Skin epidermis (tissue), 12 donors: ENCODE results near the gene FMN2.

ENCODE experiments used
- H3K27ac ChIP-seq, 21 experiments: fragments of 200-600 bp; sonication (generic) in 11 of 21; one replicate each; pipeline ENCODE4 v1.5.0; 2020; ENCODE audit warnings: mild to moderate bottlenecking in 3 of 21, inconsistent platforms in 2 of 21, moderate library complexity in 2 of 21
- H3K4me3 ChIP-seq, 7 experiments: fragments of 200-600 bp; sonication (generic) in 2 of 7; one replicate each; pipeline ENCODE4 v1.5.0; 2020; ENCODE audit warnings: inconsistent platforms in 2 of 7, mild to moderate bottlenecking in 2 of 7, moderate library complexity in 1 of 7

Gene FMN2

DNA sequence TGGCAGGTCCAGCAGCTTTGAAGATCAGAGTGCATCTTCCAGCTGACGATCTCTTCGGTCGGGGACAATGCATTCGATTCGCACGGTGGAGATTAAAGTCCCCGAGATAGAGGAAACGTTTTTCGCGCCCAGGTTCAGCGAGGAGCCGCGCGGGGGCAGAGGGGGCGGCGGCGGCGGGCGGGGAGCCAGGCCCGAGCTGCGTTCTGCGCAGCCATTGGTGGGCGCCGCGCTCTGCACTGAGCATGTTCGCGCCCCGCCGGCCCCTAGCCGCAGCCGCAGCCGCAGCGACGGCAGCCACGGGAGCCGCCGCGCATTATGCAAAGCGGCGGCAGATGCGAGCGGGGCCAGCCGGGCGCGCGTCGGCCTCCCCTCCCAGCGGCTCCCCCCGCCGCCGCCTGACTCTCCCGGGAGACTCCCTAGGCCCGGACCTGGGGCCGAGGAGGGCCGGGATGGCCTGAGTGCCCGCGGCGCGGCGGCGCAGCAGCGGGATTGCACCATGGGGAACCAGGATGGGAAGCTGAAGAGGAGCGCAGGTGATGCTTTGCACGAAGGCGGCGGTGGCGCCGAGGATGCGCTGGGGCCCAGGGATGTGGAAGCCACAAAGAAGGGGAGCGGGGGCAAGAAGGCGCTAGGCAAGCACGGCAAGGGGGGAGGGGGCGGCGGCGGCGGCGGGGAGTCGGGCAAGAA lies at the start of gene FMN2:
Gene FMN2 (plus strand): TSS at position 270 of the 687 bp plus-strand sequence. CDS start 227 bp downstream, at position 497.
- no peak within 1 kb of the TSS for H3K27ac ChIP-seq

DNA sequence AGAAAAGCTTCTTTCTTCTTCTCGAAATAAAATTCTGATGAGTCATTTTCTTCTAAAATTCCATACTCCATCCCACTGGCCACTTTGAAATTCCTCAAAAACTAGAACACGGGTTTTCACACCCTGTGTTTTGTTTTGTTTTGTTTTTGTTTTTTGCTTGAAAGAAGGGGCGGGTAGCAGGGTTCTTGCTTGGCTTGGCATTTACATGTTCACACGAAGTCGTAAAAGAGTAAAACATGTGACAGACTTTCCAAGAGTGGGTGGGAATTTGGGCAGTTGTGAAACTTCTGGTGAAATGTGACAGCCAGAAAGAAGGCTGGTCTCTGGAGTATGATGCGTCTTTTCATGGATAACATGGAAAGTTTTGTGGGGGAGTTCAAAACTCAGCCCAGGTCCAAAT lies 47.1 kb upstream of the FMN2 start:
- Histone ChIP-seq H3K4me3 (no peak overlapping the region), H3K27ac (no peak overlapping the region)

More for the DNA sequence above, at the start of gene FMN2:
- peak within 1 kb of the TSS in 3 of 7 experiments; percentile 1 to 17 (median 13) for H3K4me3 ChIP-seq

DNA sequence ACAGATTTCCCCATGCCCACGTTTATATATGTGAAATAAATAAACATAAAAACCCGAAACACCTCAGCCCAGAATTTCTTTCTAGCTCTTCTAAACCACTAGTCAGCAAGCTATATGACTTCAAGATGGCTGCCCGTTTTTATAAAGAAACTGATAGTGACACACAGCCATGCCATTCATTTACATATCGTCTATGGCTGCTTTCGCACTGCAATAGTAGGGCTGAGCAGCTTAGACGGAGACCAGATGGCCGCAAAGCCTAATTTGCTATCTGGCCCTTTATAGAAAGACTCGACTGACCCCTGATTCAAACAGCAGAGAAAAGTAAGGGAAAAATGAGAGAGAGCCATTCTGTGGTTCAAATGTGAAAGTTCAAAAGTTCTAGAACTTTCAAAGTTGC lies 45.7 kb upstream of the FMN2 start:
- H3K27ac ChIP-seq: no peak overlapping the region
- H3K4me3 ChIP-seq: no peak overlapping the region

DNA sequence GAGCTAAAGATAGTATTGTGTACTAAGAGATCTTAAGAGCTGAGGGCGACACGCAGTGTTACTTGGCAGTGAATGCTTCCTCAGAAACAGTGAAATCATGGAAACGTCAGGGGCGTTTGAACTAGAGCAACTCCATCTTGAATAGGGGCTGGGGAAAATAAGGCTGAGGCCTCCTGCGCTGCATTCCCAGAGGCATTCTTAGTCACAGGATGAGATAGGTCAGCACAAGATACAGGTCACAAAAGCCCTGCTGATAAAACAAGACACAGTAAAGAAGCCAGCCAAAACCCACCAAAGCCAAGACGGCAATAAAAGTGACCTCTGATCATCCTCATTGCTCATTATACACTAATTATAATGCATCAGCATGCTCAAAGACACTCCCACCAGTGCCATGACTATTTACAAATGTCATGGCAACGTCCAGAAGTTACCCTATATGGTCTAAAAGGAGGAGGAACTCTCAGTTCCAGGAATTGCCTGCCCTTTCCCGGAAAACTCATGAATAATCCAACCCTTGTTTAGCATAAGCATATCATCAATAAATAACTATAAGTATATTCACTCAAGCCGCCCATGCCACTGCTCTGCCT lies 37.5 kb upstream of the FMN2 start:
- H3K27ac ChIP-seq: no peak overlapping the region
- H3K4me3 ChIP-seq: no peak overlapping the region

DNA sequence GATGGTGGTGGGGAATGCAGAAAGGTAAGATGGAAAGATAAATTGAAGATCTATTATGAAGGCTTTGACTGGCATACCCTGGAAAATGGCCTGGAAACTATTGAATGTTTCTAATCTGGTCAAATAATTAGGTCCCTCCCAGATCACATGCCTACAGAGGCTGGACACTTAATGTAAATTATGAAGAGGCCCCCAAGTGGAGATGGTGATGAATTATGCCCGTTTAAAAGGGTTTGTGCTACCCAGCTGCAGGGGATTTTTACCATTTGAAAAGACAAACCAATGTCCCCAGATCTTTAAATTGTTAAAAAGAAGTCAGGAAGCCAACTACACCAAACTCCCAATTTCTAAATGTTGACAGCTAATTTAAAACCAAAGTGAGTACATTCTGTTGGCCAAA lies 35.7 kb upstream of the FMN2 start:
- no peak overlapping the region for H3K27ac ChIP-seq
- no peak overlapping the region for H3K4me3 ChIP-seq

DNA sequence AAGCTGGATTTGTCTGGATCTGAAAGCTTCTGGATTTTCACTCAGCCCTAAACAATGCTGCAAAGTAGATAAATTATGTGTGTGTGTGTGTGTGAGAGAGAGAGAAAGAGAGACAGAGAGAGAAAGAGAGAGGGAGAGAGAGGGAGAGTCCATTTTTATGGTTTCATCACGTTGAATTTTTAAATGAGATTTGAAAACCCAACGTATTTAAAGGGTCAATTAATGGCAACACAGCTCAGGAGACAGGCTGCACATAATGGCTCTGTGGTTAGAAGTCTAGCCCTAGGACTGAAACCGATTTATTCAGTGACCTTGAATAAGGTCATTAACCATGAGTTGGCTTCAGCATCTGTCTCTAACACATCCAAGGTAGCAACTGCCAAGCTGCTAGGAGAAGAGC lies 35.3 kb upstream of the FMN2 start:
- no peak overlapping the region for H3K27ac ChIP-seq
- H3K4me3 ChIP-seq: no peak overlapping the region

DNA sequence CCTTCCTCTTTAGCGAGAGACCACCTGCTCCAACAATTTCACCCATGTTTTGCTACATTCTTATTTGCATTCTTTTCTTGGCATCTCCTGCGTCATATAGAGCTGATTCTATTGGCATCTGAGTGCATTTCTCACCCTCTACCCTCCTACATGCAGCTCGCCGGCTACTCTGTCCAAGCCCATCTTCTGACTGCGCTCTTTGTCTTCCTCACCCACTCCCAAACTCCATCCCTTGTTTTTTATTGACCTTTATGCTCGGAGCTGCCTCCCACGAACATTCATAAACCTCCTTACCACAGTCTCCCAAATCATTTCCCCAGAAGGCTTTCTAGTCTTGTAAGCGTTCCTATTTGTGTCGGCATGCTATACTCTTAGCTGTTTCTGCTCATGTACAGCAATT lies 33.6 kb upstream of the FMN2 start:
- H3K27ac ChIP-seq: no peak overlapping the region
- H3K4me3 ChIP-seq: no peak overlapping the region

DNA sequence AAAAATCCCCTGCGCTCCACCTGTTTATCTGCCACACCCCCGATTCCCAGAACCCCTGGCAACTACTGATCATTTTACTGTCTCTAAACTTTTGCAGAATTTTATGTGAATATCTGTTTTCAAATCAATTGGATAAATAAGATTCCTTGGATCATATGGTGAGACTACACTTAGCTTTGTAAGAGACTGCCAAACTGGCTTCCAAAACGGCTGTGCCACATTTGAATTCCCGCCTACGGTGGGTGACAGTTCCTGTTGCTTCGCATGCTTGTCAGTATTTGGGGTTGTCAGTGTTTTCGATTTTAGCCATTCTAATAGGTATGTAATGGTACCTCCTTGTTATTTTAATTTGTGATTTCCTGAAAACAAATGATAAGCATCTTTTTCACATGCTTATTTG lies 22.7 kb upstream of the FMN2 start:
- no peak overlapping the region for H3K4me3 ChIP-seq
- no peak overlapping the region for H3K27ac ChIP-seq

DNA sequence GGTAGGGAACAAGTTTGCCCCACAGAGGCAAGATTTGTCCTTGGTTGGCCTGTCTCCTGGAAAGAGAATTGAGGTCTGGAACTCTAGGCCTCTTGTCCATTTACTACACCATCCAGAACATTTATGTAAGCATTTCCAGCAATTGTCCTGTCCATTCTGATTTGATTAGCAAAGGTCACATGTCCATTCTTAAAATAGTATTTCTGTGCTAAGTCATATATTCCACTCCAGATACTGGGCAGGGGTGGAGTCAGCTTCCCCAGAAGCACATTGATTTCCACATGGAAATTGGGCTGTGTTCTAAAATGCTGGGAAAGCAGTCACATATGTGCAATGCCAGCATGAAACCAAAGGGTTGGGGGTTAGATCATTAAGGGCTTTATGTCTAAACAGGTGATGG lies 21.5 kb upstream of the FMN2 start:
- Histone ChIP-seq H3K4me3 (no peak overlapping the region), H3K27ac (no peak overlapping the region)

DNA sequence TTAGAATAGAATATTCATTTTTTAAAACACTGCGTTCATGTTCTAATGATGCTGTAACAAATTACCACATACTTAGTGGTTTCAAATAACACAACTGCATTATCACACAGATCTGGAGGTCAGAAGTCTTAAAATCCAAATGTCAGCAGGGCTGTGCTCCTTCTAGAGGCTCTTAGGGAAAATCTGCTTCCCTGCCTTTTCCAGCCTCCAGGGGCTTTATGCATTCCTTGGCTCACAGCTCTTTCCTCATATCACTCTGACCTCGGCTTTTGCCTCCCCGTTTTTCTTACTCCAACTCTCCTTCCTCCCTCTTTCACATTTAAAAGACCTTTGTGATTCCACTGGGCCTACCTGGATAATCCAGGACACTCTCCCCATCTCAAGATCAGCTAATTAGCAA lies 18.6 kb upstream of the FMN2 start:
- H3K4me3 ChIP-seq: no peak overlapping the region
- no peak overlapping the region for H3K27ac ChIP-seq

DNA sequence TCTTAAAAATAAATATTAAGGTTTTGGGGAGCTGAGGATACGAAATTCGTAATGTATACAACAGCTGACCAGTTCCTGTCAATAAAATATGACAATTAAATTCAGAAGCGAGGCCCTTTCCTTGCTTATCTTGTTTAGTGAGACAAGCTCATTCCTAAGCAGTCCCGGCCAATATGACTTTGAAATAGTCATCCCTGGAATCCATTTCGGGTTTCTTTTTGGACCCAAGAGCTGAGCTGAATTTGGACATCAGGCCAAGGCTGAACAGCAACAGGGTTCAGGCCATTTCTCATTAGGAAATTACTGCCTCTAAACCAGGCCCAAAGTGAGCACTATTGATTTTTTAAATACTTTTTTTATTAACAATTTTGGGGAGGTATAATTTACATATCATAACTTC lies 17.3 kb upstream of the FMN2 start:
- Histone ChIP-seq H3K4me3 (no peak overlapping the region), H3K27ac (no peak overlapping the region)

DNA sequence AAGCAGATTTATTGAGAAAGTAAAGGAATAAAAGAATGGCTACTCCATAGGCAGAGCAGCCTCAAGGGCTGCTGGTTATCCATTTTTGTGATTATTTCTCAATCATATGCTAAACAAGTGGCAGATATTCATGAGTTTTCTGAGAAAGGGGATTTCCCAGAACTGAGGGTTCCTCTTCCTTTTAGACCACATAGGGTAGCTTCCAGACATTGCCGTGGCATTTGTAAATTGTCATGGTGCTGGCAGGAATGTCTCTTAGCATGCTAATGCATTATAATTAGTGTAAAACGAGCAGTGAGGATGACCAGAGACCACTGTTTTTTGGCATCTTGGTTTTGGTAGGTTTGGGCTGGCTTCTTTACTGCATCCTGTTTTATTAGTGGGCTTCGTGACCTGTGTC lies 16.8 kb upstream of the FMN2 start:
- Histone ChIP-seq H3K4me3 (no peak overlapping the region), H3K27ac (no peak overlapping the region)

DNA sequence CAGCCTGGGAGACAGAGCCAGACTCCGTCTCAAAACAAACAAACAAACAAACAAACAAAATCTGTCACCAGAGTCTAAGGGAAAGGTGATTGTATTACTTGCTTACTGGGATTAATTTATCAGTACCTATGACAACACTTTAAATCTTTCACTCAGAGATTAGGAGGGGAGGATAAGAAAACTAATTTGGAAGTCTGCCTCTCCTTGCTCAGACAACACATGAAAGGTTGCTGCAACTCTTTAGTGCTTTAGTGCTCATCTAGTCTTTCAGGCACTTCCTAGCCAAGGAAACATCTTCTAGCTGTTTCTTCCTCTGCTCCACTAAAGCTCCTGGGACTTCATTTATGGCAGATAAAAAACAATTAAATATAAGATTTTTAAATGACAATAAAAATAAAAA lies 7.3 kb upstream of the FMN2 start:
- no peak overlapping the region for H3K4me3 ChIP-seq

DNA sequence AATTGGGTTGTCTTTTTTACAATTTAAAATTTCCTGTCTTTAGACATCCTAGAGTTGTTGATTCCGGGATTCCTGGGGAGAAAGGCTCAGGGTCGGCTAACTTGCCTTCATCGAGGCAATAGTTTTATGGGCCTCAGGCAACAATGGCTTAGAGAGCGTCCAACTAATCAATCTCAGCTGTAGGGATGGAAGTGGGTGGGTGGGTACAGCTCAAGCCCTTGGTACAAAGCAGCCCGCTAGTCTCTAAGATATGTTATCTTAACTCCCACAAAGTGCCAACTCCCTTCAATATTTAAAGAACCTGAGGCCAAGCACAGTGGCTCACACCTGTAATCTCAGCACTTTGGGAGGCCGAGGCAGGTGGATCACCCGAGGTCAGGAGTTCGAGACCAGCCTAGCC lies 6.9 kb upstream of the FMN2 start:
- no peak overlapping the region for H3K4me3 ChIP-seq
- no peak overlapping the region for H3K27ac ChIP-seq

More for the DNA sequence above, 7.3 kb upstream of the FMN2 start:
- no peak overlapping the region for H3K27ac ChIP-seq

DNA sequence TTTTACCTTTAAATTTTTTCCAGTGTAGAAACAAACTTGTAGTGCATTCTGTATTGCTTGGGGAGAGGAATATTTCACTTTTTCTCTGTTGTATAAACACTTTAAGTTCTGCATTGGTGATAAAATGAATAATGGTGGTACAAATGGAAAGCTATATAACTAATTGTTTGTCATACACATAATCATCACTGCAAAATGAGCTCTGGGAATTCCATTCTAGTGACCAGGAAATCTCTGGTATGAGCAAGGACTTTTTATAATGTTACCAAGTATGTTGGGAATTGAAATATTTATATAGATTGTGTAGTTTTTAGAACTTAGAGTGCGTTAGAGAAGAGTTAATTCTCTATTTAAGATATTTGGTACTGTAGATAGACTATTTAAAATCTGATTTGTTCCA lies 5.0 kb upstream of the FMN2 start:
- Histone ChIP-seq H3K4me3 (no peak overlapping the region), H3K27ac (no peak overlapping the region)

DNA sequence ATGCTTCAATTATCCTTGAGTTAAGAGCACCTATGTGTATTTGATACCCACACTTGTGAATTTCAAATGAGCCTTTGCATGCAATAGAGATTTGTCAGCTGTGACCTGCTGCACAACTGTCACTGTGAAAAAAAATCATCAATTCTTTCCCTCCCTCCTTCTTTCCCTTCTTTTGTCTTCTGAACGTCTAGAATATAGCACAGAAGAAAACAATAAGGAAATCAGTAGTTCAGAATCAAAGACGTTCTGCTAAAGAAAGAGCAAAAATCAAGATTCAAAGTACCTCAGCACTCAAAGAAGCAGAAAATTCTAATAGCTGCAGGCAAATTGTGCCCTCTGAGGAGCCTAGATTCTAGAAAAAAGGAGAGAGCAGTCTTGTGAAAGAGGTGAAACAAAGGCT lies 1.7 kb upstream of the FMN2 start:
- Histone ChIP-seq H3K27ac (no peak overlapping the region), H3K4me3 (no peak overlapping the region)

DNA sequence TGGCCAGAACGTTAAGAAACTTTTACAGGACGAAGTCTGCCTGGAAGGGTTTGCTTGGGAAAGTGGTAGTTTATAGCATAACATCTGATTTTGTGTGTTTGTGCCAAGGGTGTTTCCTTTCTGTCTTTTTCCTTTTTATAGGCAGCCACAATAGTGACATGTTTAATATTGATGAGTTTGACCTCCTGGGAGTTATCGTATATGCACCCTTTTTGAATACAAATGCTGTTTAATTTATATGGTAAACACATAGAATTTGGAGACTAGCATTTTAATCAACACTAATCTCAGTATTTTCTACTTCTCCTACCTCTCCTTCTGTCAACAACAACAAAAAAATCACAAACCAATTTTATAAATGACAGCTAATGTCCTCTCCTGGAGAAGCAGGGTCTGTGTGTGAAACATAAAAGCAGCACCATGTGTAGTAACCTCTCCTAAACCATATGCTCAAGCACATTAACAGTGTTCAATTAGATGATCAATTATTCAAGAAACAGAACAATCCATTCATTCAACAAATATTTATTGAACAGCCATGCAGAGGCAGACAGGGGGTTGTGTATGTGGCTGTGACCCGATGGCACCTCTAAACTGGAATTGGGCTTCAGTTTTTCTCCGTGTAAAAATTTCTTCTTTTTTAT lies 604 bp upstream of the FMN2 start:
- Histone ChIP-seq H3K27ac (no peak overlapping the region), H3K4me3 (no peak overlapping the region)

DNA sequence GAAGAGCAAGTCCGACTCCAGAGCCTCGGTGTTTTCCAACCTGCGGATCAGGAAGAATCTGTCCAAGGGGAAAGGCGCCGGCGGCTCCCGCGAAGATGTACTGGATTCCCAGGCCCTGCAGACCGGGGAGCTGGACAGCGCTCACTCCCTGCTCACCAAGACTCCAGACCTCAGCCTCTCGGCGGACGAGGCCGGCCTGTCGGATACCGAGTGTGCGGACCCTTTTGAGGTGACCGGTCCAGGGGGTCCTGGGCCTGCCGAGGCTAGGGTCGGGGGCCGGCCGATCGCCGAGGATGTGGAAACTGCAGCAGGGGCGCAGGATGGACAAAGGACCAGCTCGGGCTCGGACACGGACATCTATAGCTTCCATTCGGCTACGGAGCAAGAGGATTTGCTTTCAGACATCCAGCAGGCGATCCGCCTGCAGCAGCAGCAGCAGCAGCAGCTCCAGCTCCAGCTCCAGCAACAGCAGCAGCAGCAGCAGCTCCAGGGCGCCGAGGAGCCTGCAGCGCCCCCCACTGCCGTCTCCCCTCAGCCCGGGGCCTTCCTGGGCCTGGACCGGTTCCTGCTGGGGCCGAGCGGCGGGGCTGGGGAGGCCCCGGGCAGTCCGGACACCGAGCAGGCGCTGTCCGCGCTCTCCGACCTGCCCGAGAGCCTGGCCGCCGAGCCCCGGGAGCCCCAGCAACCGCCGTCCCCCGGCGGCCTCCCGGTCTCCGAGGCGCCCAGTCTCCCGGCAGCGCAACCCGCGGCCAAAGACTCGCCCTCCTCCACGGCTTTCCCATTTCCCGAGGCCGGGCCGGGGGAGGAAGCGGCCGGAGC lies 827 bp downstream of the FMN2 start:
- Histone ChIP-seq H3K4me3 (peak overlapping the region in 3 of 7 experiments; percentile 1 to 6 (median 5)), H3K27ac (no peak overlapping the region)

DNA sequence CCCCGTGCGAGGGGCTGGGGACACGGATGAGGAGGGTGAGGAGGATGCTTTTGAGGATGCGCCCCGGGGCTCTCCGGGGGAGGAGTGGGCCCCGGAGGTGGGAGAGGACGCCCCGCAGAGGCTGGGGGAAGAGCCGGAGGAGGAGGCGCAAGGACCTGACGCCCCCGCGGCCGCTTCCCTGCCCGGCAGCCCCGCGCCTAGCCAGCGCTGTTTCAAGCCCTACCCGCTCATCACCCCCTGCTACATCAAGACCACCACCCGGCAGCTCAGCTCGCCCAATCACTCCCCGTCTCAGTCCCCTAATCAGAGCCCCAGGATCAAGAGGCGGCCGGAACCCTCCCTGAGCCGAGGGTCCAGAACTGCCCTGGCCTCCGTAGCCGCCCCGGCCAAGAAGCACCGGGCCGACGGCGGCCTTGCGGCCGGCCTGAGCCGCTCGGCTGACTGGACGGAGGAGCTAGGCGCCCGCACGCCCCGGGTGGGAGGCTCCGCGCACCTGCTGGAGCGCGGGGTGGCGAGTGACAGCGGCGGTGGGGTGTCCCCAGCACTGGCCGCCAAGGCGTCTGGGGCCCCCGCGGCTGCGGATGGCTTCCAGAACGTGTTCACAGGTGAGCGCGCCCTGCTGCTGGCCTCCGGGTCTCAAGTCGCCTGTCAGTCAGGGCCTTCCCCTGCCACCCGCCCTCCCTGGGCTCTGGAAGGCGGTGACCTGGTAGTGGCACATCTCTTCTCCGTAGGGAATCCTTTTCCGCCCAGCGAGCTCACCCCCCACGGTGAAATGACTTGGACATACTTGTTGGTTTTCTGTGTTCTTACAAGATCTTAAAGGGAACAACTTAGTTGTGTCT lies 1.7 kb downstream of the FMN2 start:
- Histone ChIP-seq H3K27ac (no peak overlapping the region), H3K4me3 (no peak overlapping the region)
